HG03139 (cell line): Measurements from ENCODE around the gene PSMB9.
"Not testable (repeated sequence)": the region's sequence is repeated elsewhere in the genome, so short reads cannot be mapped to it uniquely, and the experiment has no call there.

Source experiments
- ATAC-seq: cut with Tn5 transposase; IDR thresholded peaks from one replicate; pipeline ENCODE4 v1.9.1; 2021; ENCODE audit not compliant: unreplicated experiment

PSMB9 gene

DNA sequence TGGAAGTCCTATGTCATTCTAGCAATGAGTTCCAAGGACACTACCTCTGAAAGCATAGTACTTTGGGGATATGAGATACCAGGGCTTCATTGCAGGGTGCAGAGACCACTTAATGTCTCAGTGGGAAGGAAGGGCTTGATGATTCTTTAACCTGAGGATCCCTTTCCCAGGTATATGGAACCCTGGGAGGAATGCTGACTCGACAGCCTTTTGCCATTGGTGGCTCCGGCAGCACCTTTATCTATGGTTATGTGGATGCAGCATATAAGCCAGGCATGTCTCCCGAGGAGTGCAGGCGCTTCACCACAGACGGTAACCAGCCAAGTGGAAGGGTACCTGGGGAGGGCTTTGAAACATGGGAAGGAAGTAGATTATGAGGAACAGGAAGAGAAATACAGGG, 4.2 kb downstream of the PSMB9 start:
- no peak for ATAC-seq

DNA sequence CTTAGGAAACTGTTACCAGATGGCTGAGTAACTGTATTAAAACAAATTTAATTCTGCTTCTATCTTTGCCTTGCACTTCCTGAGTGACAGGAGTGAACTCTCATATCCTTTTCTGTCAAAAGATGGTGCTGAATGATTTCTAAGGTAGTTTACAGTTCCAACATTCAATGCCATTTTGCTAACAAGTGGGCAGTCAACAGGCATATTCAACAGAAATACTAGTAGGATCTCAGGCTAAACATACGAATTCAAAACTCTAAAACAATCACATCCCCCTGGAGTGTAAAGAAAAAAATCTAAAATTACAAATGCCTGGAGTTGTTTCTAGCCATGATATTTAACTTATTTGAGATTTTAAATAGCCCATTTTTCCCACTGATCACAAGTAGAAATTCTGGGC, 6.7 kb downstream of the PSMB9 start:
- ATAC-seq: no peak

DNA sequence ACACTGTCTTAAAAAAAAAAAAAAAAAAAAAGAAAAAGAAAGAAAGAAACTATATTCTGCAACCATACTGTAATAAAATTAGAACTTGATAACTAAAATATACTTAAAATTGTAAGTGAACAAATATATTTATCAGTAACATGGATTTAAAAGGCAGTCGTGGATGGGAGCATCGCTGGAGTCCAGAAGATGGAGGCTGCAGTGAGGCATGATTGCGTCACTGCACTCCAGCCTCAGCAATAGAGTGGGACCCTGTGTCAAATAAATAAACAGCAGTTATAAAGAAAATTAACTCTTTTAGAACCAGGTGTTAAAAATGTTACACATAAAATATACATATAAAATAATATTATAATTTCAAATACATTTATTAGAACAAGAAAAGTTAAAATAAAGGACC, 8.7 kb downstream of the PSMB9 start:
- ATAC-seq: no peak

DNA sequence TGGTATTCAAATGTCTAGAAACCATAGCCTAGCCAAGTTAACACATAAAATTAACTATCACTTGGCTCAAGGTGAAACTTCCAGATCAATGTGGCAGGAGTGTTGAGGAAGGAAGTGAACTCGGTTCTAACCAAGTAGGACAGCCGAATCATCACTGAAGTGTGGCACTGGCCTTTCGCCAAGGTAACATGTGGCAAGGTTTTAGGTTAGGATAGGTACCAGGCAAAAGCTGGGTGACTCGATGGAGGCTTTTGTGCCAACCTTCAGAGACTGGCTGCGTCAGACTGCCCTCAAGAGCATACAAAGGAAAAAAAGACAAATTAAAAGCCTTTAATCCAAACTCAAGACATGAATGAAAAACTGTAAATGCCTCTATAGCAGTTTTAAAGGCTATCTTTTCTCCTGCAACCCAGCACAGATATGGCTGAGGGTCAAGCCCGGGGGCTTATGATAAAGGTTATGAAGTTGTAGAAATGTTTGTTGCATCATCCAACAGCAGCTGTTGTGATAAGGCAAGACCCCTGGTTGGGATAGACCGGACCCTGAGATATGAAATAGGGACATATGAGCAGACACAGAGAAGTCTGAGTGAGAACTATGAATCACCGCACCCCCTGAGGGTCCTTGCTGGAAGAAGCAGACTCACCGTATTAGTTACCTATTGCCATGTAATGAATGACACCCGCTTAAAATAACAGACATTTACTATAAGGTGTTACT, 11.9 kb downstream of the PSMB9 start:
- no peak for ATAC-seq

- ATAC-seq: no peak
These were observed 13.1 kb downstream of the PSMB9 start for GRCh38 chr6:32867022-32867477.

DNA sequence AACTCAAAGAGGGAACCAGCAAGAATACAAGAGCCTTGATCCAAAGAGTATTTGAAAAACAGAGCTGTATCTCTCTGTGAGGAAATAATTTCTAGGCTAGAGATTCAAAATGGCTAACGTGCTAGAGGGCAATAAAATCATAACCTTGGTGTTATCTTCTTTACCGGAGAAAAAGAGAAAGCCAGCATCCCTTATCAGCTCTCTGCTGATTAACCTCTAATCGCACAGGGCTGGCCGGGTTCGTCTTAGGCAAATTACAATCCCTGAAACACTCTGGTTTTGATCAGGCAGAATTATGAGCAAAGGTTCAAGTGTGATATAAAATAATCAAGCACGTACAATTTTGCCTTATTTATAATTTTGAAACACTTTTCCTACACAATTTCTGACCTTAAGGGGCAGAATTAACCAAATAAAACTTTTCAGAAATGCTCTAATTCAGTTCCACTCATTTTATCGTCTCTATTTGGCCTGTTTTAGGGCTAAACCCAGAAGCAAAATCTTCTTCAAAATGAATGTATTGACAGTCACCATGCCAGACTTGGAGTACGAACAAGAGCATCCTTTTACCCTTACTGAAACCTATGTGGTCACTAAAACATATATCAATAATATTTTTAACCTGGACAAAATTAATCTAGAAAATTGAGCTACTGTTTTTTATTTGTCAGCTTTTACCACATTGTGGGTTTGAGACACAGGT, 13.7 kb downstream of the PSMB9 start:
- ATAC-seq: no peak

DNA sequence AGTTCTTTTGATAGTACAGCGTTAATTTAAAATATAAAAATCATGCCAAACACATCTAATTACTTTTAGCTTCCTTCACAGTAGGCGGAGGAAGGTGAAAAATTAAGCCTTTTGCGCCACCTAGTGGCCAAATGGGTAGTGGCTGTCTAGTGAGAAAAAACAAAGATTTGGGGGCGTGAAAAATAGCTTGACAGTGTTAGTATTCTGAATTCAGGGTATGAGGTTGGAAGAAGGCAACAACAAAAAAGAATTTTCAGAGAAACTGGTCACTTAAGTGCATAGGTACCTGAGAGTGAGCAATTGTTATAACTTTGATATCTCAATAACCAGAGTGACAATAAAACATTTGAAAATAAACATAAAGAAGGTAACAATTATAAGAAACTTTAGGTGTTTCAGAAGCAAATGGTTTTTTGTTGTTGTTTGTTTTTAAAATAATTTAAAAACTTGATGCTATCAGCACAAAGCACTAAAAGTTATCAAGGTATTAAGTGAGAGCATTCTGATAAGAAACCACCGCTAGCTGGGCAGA, 14.3 kb downstream of the PSMB9 start:
- no peak for ATAC-seq

DNA sequence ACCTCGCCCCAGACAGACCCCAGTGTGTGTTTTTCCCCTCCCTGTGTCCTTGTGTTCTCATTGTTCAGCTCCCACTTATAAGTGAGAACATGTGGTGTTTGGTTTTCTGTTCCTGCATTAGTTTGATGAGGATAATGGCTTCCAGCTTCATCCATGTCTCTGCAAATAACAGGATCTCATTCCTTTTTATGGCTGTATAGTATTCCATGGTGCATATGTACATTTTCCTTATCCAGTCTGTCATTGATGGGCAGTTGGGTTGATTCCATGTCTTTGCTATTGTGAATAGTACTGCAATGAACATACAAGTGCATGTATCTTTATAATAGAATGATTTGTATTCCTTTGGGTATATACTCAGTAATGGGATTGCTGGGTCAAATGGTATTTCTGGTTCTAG, 20.0 kb downstream of the PSMB9 start:
- not testable (repeated sequence) for ATAC-seq

DNA sequence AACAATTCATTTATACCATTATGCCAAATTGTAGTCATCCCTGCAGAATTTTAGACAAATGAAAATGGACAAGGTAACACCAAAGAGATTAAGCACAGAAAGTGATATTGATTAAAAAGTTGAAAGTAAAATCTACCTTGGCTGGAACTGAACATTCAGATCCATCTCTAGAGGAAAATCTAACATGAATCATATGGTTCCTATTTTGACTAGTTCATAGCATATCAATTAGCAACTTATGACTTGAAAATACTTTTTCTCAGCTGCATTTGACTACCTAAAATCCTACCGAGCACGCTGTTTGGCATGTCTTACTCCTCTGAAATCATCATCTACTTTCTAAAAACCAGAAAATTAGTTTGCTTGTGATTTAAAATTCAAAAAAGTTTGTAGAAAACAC, 22.6 kb downstream of the PSMB9 start:
- no peak for ATAC-seq

GRCh38 chr6:32879691-32880090, 25.7 kb downstream of the PSMB9 start:
- no peak for ATAC-seq

DNA sequence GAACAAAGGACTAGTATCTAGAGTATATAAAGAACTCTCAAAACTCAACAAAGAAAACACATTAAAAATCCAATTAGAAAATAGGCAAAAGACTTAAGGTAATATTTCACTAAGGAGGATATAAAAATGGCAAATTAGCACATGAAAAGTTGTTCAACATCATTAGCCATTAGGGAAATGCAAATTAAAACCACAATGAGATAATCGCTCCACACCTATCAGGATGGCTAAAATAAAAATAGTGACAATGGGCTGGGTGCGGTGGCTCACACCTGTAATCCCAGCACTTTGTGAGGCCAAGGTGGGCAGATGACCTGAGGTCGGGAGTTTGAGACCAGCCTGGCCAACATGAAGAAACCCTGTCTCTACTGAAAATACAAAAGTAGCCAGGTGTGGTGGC, 27.0 kb downstream of the PSMB9 start:
- not testable (repeated sequence) for ATAC-seq

DNA sequence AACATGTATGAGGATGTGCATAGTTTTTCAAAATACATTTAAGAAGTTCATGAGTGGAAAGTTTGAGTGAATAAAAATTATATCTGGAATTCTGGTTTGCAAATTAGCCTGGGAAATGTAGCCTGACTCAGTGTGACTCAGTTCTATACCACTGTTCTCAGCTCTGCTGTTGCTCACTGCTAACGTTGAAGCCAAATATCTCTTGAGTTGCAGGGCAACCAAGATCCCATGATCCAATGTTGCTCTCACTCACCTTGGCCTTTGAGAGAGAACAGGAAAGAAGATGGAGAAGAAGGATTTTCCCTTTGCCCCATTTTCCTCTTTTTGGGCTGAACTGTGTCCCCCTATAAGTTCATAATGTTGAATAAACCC, 28.9 kb downstream of the PSMB9 start:
- ATAC-seq: no peak

DNA sequence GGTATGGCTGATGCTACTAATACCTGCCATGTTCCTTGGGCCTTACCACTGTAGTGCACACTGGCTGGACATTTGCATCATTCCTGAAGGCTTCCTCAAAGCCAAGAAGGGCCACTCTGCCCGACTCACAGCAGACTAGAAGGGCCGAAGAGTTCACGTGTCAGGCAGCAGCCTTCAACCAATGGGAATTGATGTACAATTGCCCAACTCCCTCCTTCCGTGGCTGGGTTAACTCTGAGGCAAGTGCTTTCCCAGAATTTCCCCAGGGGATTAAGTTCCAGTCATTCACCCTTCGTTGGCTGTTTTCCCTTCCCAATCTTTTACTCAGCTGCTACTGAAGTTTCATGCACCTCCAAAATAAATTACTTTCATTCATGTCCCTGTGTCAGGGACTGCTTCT, 29.8 kb downstream of the PSMB9 start:
- ATAC-seq: no peak

DNA sequence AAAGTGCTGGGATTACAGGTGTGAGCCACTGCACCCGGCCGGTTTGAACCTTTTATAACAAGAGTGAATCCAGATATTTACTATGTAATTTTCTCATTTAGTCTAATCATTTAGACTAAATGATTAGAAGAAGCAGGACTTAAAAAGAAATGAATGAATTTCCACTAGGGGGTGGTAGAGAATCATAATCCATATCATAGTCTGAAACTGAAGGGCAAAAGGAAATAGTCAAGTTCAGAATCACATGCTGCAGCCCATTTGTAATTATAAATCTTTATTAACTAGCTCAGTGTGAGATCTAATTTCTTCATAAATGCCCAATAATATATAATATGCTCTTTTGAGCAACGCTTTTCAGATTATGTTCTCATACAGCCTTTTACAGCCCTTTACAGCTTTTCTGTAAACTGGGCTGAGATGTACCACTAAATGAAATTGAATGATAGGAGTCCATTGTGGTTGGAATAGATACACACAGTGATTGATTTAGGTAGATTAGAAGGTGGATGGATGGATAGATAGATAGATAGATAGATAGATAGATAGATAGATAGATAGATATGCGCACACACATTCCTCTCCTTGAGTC, 31.8 kb downstream of the PSMB9 start:
- ATAC-seq: no peak

- no peak for ATAC-seq
These were observed 32.8 kb downstream of the PSMB9 start for GRCh38 chr6:32886681-32887383.

GRCh38 chr6:32887616-32888015, 33.6 kb downstream of the PSMB9 start:
- ATAC-seq: no peak

DNA sequence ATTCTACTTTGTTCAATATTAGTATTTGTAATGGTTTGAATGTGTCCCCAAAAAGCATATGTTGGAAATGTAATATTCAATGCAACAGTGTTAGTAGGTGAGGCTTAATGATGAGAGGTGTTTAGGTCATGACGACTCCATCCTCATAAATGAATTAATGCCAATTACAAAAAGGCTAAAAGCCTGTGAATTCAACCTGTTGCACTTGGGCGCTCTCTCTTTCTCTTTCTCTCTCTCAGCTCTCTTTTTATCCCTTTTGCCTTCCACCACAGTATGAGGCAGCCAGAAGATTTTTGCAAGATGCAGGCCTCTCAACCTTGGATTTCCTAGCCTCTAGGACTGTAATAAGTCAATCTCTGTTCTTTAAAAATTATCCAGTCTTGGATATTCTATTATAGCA, 34.6 kb downstream of the PSMB9 start:
- no peak for ATAC-seq

- no peak for ATAC-seq
These were observed 35.5 kb downstream of the PSMB9 start for GRCh38 chr6:32889533-32889932.

- no peak for ATAC-seq
These were observed 36.8 kb downstream of the PSMB9 start for GRCh38 chr6:32890831-32891230.

GRCh38 chr6:32894085-32895005, 40.4 kb downstream of the PSMB9 start:
- ATAC-seq: peak; percentile 80

DNA sequence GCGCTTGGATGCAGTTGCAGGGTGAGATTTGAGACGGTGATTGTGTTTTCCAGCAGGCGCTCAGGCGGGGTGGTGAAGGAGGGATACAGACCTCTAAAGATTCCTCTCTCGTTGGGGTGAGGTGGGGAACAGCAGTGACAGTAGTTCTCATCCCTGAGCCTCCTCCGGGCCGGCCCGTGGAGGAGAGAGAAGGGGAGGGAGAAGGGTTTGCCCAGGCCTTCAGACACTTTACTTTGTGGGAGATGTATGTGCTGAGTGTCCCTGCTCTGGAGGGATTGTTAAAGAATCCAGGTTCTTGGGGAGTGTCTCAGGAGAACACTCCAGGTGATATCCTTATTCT, 41.0 kb downstream of the PSMB9 start:
- ATAC-seq: peak; percentile 15
